KOPT-K1 (cell line): ENCODE results near the gene GSE1.

Experiments
- H3K27ac ChIP-seq: fragments of 200-600 bp; sonication (generic); 2 replicates; pipeline ENCODE4 v1.5.1; 2016; ENCODE audit warnings: antibody characterized with exemption, mild to moderate bottlenecking, low read depth, low read length; ENCODE audit not compliant: poor library complexity, severe bottlenecking
- H3K36me3 ChIP-seq: fragments of 200-600 bp; sonication (generic); 2 replicates; pipeline ENCODE4 v1.5.1; 2017; ENCODE audit warnings: antibody characterized with exemption, mild to moderate bottlenecking, low read length, moderate library complexity; ENCODE audit not compliant: insufficient read depth
- H3K9me3 ChIP-seq: fragments of 200-600 bp; sonication (generic); 2 replicates; pipeline ENCODE4 v1.5.1; 2017; ENCODE audit warnings: antibody characterized with exemption, low read length, mild to moderate bottlenecking; ENCODE audit not compliant: insufficient read depth, poor library complexity, severe bottlenecking

The GSE1 gene

GRCh38 chr16:85624646-85625045, 11.5 kb downstream of the GSE1 start:
- H3K27ac ChIP-seq, result no peak overlapping the region

GRCh38 chr16:85625053-85625452, 11.9 kb downstream of the GSE1 start:
- Histone ChIP-seq H3K27ac (no peak overlapping the region), H3K9me3 (peaks cover 27% of the 10 kb centered on the region), H3K36me3 (peaks cover 96% of the 10 kb centered on the region)

More at GRCh38 chr16:85624646-85625045, 11.5 kb downstream of the GSE1 start:
- Histone ChIP-seq H3K9me3 (peaks cover 23% of the 10 kb centered on the region), H3K36me3 (peaks cover 96% of the 10 kb centered on the region)

GRCh38 chr16:85625485-85626117, 12.5 kb downstream of the GSE1 start:
- H3K36me3 ChIP-seq, result peaks cover 96% of the 10 kb centered on the region
- peaks cover 27% of the 10 kb centered on the region for H3K9me3 ChIP-seq
- no peak overlapping the region for H3K27ac ChIP-seq

DNA sequence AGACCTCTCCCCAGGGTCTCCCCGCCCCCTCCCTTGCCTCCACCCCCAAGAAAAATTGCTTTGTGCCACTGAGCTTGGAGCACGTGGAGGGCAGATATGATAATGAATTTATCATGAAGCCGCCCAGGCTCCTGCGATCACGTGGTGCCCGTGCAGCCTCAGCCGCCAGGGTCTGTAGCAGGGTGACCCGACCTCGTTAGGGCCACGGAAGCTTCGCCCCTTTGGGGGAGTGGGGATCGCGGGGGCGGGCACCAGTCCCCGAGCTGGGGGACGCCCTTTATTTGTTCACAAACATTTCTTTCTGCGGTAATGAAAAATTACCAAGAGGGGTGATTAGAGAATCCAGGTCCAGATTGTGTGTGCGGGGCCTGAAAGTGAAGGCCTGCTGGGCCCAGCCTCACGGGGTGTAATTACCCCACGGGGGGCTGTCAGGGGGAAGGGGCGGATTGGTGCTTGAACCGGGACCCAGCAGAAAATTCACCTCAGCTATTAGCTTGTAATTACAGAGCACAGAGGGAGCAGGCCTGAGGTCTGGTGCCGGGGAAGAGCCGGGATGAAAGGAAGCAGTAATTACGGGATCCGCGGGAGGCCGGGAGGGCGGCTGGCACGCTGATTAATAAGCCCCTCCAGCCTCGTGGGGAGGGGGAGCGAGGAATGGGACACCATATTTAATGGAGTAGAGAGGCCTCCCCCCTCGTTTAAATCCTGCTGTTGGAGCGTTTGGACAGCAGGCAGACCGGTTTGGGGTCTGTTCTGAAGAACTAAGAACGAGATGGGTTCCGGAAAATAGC, 13.3 kb downstream of the GSE1 start:
- Histone ChIP-seq H3K9me3 (peaks cover 27% of the 10 kb centered on the region), H3K27ac (no peak overlapping the region), H3K36me3 (peaks cover 90% of the 10 kb centered on the region)

DNA sequence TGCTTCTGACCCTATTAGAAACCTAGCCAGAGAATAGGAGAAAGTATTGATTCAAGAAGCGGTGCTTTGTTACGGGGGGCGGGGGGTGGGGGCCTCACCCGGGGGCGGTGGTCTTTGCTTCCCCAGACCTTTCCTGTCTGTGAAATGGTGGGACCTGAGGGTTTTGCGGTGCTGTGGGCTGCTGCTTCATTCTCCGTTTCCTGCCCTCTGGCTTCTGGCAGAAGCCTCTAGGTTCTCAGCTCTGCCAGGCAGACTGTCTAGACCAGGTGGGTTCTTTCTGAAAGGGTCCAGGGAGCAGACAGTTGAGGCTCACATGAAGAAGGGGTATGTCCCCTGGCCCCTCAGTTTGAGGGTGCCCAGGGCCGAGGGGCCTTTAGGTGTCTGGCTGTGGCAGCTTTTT, 14.0 kb downstream of the GSE1 start:
- Histone ChIP-seq H3K9me3 (peaks cover 27% of the 10 kb centered on the region), H3K27ac (no peak overlapping the region), H3K36me3 (peaks cover 83% of the 10 kb centered on the region)

DNA sequence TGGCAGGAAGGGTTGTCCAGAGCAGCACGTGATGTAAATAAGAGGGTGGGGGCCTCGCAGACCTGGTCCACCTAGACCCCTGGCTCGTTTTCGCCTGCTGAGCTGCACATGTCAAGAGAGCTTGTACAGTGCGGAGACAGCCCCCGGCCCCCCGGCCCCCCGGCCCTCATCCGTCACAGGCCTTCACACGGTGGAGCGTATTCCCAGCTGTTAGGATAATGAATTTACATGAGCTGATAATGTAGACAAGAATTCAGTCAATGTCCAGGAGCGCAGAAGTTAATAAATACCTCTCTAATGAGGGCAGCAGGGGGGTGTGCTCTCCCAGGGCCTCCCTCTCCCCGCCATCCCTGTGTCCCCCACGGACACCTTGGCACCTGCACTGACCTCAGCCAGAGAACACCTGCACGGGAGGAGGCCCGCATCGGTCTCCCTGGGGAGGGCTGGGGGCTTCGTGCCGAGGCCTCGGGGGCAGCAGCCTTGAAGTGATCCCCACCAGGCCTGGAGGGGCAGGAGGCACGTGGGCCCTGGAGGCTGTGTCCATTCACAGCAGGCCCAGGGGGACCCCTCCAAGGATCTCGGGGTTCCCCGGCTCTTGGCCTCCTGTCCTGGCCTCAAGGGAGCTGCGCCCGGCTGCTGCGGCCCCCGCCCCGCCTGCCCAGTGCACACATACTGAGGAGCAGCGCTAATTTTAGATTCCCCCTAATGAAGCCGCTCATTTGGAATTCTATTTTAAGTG, 14.6 kb downstream of the GSE1 start:
- H3K9me3 ChIP-seq, result peaks cover 27% of the 10 kb centered on the region
- no peak overlapping the region for H3K27ac ChIP-seq
- peaks cover 77% of the 10 kb centered on the region for H3K36me3 ChIP-seq

DNA sequence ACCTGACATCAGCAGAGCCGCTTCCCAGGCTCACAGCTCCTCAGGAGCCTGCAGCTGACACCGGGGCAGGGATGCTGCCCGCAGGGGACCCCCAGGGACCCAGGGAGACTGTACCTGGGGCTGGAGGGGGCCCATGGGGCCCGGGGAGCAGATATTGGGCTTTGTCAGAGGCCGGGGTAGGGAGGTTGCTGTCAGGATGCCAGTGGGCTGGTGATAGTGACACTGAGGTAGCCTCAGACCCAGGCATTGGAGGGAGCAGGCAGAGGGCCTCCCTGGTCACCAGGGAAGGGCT, 15.1 kb downstream of the GSE1 start:
- H3K9me3 ChIP-seq, result peaks cover 27% of the 10 kb centered on the region
- no peak overlapping the region for H3K27ac ChIP-seq
- H3K36me3 ChIP-seq, result peaks cover 72% of the 10 kb centered on the region

DNA sequence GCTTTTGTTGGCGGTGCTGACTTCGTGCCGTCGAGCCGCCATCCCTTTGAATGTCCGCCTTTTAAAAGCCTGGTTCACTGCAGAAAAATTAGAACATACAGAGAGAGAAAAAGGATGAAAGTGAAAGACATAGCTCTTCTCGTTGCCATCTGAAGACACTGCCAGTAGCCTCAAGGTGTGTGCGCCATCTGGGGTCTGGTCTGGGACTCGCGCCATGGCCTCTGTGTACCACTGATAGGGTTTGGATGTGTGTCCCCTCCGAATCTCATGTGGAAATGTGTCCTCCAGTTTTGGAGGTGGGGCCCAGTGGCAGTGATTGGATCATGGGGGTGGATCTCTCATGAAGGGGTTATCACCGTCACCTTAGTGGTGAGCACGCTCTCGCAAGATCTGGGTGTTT, 15.5 kb downstream of the GSE1 start:
- Histone ChIP-seq H3K9me3 (peaks cover 27% of the 10 kb centered on the region), H3K36me3 (peaks cover 72% of the 10 kb centered on the region), H3K27ac (no peak overlapping the region)

DNA sequence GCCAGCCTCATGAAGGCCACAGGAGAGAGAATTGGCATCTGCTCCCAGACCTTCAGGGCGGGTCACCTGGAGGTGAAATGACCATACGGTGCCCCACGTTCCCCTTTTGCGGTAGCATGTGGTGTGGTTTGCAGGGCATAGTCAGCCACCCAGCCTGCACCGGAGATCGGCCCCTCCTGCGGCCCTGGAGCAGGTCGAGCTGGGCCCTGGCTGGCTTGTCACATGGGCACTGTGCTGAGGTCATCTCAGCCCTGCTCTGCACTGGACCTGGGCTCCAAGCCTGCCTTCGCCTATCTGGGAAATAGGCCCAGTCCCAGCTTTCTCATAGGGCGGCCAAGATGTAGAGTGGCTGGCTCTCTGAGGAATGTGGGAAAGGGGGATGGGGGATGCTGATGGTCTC, 16.2 kb downstream of the GSE1 start:
- H3K27ac ChIP-seq, result no peak overlapping the region
- peaks cover 71% of the 10 kb centered on the region for H3K36me3 ChIP-seq
- peaks cover 27% of the 10 kb centered on the region for H3K9me3 ChIP-seq

DNA sequence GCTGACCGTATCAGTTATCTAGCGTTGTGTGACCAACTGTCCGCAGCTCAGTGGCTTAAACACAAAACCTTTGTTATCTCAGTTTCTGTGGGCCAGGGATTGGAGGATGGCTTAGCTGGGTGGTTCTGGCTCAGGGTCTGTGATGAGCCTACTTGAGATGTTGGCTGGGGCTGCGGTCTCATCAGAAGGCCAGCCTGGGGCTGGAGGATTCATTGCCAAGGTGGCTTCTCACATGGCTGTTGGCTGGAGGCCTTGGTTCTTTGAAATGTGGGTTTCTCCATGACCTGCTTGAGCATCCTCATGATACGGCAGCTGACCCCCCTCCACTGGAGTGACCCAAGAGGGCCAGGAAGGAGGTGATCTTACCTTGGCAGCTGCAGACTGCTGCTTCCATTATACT, 16.7 kb downstream of the GSE1 start:
- Histone ChIP-seq H3K36me3 (peaks cover 70% of the 10 kb centered on the region), H3K27ac (no peak overlapping the region), H3K9me3 (peaks cover 27% of the 10 kb centered on the region)

GRCh38 chr16:85631230-85631629, 18.1 kb downstream of the GSE1 start:
- Histone ChIP-seq H3K36me3 (peaks cover 71% of the 10 kb centered on the region), H3K27ac (no peak overlapping the region)

GRCh38 chr16:85631802-85632393, 18.8 kb downstream of the GSE1 start:
- Histone ChIP-seq H3K36me3 (peaks cover 72% of the 10 kb centered on the region), H3K27ac (no peak overlapping the region)

More at GRCh38 chr16:85631230-85631629, 18.1 kb downstream of the GSE1 start:
- peaks cover 27% of the 10 kb centered on the region for H3K9me3 ChIP-seq

DNA sequence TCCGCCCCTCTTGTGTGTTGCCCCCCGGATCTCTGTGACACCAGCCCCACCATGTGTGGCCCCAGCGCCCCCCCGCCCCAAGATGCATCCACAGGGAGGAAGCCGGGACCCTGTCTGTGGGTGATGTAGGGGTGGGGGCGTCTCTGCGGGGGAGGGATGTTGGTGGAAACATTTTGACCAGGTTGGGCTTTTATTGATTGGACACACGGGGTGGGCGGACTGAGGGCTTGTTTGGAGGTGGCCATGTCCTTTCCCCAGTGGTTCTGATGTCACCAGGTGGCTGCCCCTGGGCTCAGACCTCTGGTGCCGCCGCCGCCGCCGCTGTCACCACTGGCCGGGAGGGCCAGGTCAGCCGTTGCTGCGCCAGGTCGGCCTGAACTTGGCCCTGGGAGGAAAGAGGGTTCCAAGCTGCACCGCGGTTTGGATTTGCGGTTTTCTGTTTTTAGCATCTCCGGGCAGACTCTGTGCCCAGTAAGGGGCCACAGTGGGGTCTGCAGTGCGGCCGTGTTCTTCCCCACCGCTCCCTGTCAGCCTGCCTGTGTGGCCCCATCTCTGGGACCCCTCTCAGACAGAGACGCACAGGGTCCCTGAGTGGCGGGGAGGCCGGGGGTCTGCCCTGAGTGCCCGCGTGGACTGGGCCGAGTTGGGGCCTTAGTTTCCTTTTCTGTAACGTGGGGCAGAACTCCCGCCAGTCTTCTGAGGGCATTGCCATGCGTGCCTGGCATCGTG, 19.8 kb downstream of the GSE1 start:
- peaks cover 22% of the 10 kb centered on the region for H3K9me3 ChIP-seq
- H3K27ac ChIP-seq, result no peak overlapping the region
- peaks cover 74% of the 10 kb centered on the region for H3K36me3 ChIP-seq

More at GRCh38 chr16:85631802-85632393, 18.8 kb downstream of the GSE1 start:
- H3K9me3 ChIP-seq, result peaks cover 27% of the 10 kb centered on the region

DNA sequence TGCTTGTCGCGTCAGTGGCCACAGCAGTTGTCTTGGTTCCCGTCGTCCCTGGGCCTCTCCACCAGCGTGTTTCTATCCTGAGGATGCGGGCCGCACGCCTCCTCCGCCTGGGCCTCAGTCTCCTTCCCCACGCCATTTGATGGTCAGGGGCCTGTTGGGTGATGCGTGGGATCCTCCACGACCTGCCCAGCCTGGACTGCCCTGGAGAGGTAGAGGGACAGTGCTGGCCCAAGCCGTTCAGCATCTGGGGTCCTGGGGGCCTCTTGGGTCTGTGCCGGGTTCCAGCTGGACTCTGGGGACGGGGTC, 20.3 kb downstream of the GSE1 start:
- H3K9me3 ChIP-seq, result peaks cover 17% of the 10 kb centered on the region
- peaks cover 72% of the 10 kb centered on the region for H3K36me3 ChIP-seq
- H3K27ac ChIP-seq, result no peak overlapping the region

- peaks cover 70% of the 10 kb centered on the region for H3K36me3 ChIP-seq
- H3K27ac ChIP-seq, result no peak overlapping the region
- peaks cover 12% of the 10 kb centered on the region for H3K9me3 ChIP-seq
These were observed 20.8 kb downstream of the GSE1 start for GRCh38 chr16:85633888-85634287.
